GM20000 (cell line): ENCODE measurements around the gene OXGR1.
A peak's percentile ranks its signal among the peaks of the same experiment; 100 is the strongest.

Source experiments
- DNase-seq: peaks from one replicate; pipeline ENCODE4 v3.0.0; 2012; ENCODE audit warnings: low spot score
- CTCF ChIP-seq: IDR thresholded peaks from 2 replicates; pipeline ENCODE4 v1.5.1; 2012; ENCODE audit warnings: mild to moderate bottlenecking, control low read depth; ENCODE audit errors: extremely low read depth, missing control alignments

Gene OXGR1

DNA sequence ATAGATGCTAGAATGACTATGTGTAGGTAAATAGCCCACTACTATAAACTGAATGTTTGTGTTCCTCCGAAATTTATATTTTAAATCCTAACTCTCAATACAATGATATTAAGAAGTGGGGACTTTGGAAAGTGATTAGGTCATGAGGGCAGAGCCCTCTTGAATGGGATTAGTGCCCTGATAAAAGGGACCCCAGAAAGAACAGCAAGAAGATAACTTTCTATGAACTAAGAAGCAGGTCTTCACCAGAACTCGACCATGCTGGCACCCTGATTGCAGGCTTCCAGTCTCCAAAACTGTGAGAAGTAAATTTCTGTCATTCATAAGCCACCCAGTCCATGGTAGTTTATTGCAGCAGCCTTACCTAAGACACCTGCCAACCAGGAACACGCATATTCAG lies 33.9 kb downstream of the OXGR1 start:
- DNase-seq, result no peak
- TF ChIP-seq CTCF, result no peak

- peak; percentile 13 for DNase-seq
- peak; percentile 70 for TF ChIP-seq CTCF
Measured at GRCh38 chr13:96958286-96958891, 35.9 kb downstream of the OXGR1 start.

DNA sequence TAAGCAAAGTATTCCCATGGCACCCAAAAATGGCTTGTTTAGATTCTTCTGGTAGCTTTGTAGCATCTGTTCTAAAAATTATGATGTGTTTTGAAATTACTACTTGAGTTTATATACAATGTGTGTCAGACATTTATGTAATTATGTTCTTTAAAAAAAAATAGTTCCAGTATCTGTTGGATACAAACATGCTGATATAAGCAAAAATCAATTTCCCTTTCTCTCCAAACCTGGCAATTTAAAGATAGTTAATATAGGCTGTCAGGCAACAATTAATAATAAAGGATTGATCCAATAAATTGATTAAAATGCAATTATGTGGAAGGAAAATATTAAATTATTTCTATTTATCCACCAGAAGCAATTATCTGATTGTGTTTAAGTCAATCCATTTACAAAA lies 41.7 kb downstream of the OXGR1 start:
- no peak for DNase-seq

DNA sequence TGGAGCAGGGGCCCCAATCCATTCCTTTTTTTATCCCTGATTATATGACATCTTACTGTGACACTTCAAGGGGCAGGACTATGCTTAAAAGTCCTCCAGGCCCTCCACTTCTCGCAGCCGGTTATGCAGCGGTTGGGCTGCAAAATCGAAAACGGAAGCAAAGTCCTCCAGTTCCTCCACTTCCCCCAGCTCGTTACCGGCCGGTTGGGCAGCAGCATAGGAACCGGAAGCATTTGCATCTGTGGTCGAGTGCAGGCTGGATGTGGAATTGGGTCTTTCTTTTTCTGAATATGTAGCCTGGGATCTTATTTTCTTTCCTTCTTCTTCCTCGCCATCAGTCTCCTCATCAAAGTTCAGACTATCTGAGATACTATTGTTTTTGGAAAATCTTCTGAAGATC lies 46.1 kb downstream of the OXGR1 start:
- no peak for DNase-seq
- no peak for TF ChIP-seq CTCF

More for the DNA sequence above, 41.7 kb downstream of the OXGR1 start:
- TF ChIP-seq CTCF, result no peak

GRCh38 chr13:96947343-96947910 lies 46.8 kb downstream of the OXGR1 start:
- DNase-seq, result no peak
- no peak for TF ChIP-seq CTCF

DNA sequence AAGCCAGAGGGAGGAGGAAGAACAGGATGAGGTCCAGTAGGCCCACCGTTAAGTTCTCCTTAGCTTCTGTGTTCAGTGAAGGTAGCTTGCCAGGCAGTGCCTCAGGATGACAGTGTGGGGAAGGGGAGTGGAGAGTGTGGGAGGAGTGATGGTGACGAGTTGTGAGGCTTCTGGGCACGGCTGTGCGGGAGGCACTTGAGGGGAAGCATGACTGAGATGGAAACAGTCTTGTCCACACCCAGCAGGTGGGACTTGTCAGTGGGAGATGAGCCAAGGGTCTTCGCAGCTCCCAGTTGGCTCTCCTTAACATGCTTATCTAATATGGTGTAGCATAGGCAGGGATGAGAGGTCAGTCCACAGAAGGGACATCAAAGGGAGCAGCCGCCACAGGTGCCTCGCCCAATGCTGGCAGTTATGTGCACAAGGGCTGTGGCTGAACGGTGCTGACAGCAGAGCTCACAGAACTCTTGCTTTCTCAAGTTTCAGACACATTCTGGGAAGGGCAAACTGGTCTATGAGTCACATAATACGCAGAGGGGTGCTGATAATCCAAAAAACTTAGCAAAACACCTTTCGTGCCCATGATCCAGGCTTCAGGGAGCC lies 47.5 kb downstream of the OXGR1 start:
- TF ChIP-seq CTCF, result no peak

GRCh38 chr13:96940961-96941360 lies 53.3 kb downstream of the OXGR1 start:
- TF ChIP-seq CTCF, result no peak
- DNase-seq, result no peak

More for the DNA sequence above, 47.5 kb downstream of the OXGR1 start:
- DNase-seq, result no peak
